Measurements from ENCODE around the gene SGCE. TPM values are rescaled to one million over a fixed set of nuclear protein-coding genes. Genes with fewer than 3 reads are reported as not detected.

Gene SGCE
- total RNA-seq, 1 donor from 2014 or later, result 6.8 TPM

GRCh38 chr7:94697035-94697974, 41.4 kb upstream of the SGCE start:
- Mint-ChIP-seq H3K9me3 (no peaks in the 10 kb centered on the region), H3K27me3 (peaks cover 7% of the 10 kb centered on the region), H3K27ac (no peak overlapping the region), H3K36me3 (ENCODE audit: low read depth) (no peaks in the 10 kb centered on the region), H3K4me1 (no peaks in the 10 kb centered on the region), H3K4me3 (no peak overlapping the region)
- ATAC-seq (ENCODE audit: low read depth), result no peak
- POLR2A ChIA-PET, result no interaction called here
- DNase-seq, result no peak
- CTCF ChIA-PET, result no interaction called here
- no peak for TF ChIP-seq CTCF (IDR thresholded peaks at IDR 0.05)
- intact Hi-C loops (cut with micrococcal nuclease), result no loop called here

- CTCF ChIA-PET, result no interaction called here
- H3K27ac Mint-ChIP-seq, result no peak overlapping the region
Observed at GRCh38 chr7:94687810-94688209, 31.9 kb upstream of the SGCE start.

GRCh38 chr7:94687076-94687475, 31.1 kb upstream of the SGCE start:
- Mint-ChIP-seq H3K4me3 (no peak overlapping the region), H3K36me3 (ENCODE audit: low read depth) (no peaks in the 10 kb centered on the region), H3K9me3 (no peaks in the 10 kb centered on the region), H3K4me1 (no peaks in the 10 kb centered on the region), H3K27ac (no peak overlapping the region), H3K27me3 (no peaks in the 10 kb centered on the region)
- CTCF ChIA-PET, result no interaction called here
- no peak for DNase-seq
- ATAC-seq (ENCODE audit: low read depth), result no peak
- intact Hi-C loops (cut with micrococcal nuclease), result no loop called here
- no peak for TF ChIP-seq CTCF (IDR thresholded peaks at IDR 0.05)
- POLR2A ChIA-PET, result no interaction called here

More at GRCh38 chr7:94687810-94688209, 31.9 kb upstream of the SGCE start:
- H3K9me3 Mint-ChIP-seq, result no peaks in the 10 kb centered on the region
- no peak for DNase-seq
- POLR2A ChIA-PET, result no interaction called here
- TF ChIP-seq CTCF (IDR thresholded peaks at IDR 0.05), result no peak
- no peak overlapping the region for H3K4me3 Mint-ChIP-seq
- no peaks in the 10 kb centered on the region for H3K27me3 Mint-ChIP-seq
- no peak for ATAC-seq (ENCODE audit: low read depth)
- intact Hi-C loops (cut with micrococcal nuclease), result no loop called here
- no peaks in the 10 kb centered on the region for H3K4me1 Mint-ChIP-seq
- H3K36me3 Mint-ChIP-seq (ENCODE audit: low read depth), result no peaks in the 10 kb centered on the region

- no peak for ATAC-seq (ENCODE audit: low read depth)
- ChIA-PET POLR2A (no interaction called here), CTCF (no interaction called here)
- no peak for DNase-seq
- Mint-ChIP-seq H3K4me1 (no peaks in the 10 kb centered on the region), H3K4me3 (no peak overlapping the region), H3K27ac (no peak overlapping the region), H3K36me3 (ENCODE audit: low read depth) (no peaks in the 10 kb centered on the region), H3K27me3 (peaks cover 5% of the 10 kb centered on the region), H3K9me3 (no peaks in the 10 kb centered on the region)
- intact Hi-C loops (cut with micrococcal nuclease), result no loop called here
- TF ChIP-seq CTCF (IDR thresholded peaks at IDR 0.05), result no peak
Observed at GRCh38 chr7:94683066-94683465, 27.1 kb upstream of the SGCE start.

- DNase-seq (no peak), ATAC-seq (ENCODE audit: low read depth) (no peak)
- POLR2A ChIA-PET, result no interaction called here
- Mint-ChIP-seq H3K36me3 (ENCODE audit: low read depth) (no peaks in the 10 kb centered on the region), H3K27me3 (peaks cover 5% of the 10 kb centered on the region), H3K4me3 (no peak overlapping the region), H3K9me3 (no peaks in the 10 kb centered on the region), H3K27ac (no peak overlapping the region), H3K4me1 (no peaks in the 10 kb centered on the region)
- CTCF ChIA-PET, result no interaction called here
- intact Hi-C loops (cut with micrococcal nuclease), result no loop called here
- TF ChIP-seq CTCF (IDR thresholded peaks at IDR 0.05), result no peak
Observed at GRCh38 chr7:94679358-94679757, 23.4 kb upstream of the SGCE start.

All from activated B cell treated with CpG ODN at 0.5 μM for 24 hours (primary cell).